ENCODE results near the gene NME2. TPM values are rescaled to one million over a fixed set of nuclear protein-coding genes. Genes with fewer than 3 reads are reported as not detected.

NME2 gene
- total RNA-seq, 1 experiment from 2014 or later: 1,558 TPM

GRCh38 chr17:51217946-51218345 lies 51.7 kb downstream of the NME2 start:
- H3K9me2 ChIP-seq (replicated peaks; ENCODE audit: low read length): no peaks in the 10 kb centered on the region
- H3K9ac ChIP-seq (ENCODE audit: low read length): no peak overlapping the region
- H3K4me1 ChIP-seq (ENCODE audit: insufficient read depth, low read length): no peaks in the 10 kb centered on the region
- ChIA-PET CTCF (no interaction called here), POLR2A (ENCODE audit: unreplicated experiment) (no interaction called here)
- TF ChIP-seq EZH2phosphoT487 (IDR thresholded peaks at IDR 0.05; ENCODE audit: borderline replicate concordance, low read length) (no peak), EZH2 (IDR thresholded peaks at IDR 0.05; ENCODE audit: low read length, unreplicated experiment) (no peak)
- TF ChIP-seq, protein P1, sequence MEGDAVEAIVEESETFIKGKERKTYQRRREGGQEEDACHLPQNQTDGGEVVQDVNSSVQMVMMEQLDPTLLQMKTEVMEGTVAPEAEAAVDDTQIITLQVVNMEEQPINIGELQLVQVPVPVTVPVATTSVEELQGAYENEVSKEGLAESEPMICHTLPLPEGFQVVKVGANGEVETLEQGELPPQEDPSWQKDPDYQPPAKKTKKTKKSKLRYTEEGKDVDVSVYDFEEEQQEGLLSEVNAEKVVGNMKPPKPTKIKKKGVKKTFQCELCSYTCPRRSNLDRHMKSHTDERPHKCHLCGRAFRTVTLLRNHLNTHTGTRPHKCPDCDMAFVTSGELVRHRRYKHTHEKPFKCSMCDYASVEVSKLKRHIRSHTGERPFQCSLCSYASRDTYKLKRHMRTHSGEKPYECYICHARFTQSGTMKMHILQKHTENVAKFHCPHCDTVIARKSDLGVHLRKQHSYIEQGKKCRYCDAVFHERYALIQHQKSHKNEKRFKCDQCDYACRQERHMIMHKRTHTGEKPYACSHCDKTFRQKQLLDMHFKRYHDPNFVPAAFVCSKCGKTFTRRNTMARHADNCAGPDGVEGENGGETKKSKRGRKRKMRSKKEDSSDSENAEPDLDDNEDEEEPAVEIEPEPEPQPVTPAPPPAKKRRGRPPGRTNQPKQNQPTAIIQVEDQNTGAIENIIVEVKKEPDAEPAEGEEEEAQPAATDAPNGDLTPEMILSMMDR (conservative IDR thresholded peaks at IDR 0.05; ENCODE audit: low read depth, low read length): no peak
- peaks cover 39% of the 10 kb centered on the region; the same call in 1 of the 2 replicates for H3K36me3 ChIP-seq (ENCODE audit: low read depth, low read length)
- no peak overlapping the region for H3K27ac ChIP-seq (ENCODE audit: low read length)
- no peak overlapping the region for H3K4me3 ChIP-seq (ENCODE audit: low read length)
- ATAC-seq: no peak
- DNase-seq: no peak
- H3K27me3 ChIP-seq (ENCODE audit: low read length): no peaks in the 10 kb centered on the region
- BruUV-seq (replicated peaks): no TSS peak
- H3K79me2 ChIP-seq (ENCODE audit: low read length): no peaks in the 10 kb centered on the region
- no peaks in the 10 kb centered on the region for H3F3A ChIP-seq (ENCODE audit: low read length, unreplicated experiment)
- H4K20me1 ChIP-seq (ENCODE audit: low read length): no peaks in the 10 kb centered on the region
- no peak overlapping the region for H3K4me2 ChIP-seq (ENCODE audit: low read length)
- intact Hi-C loops (cut with micrococcal nuclease): no loop called here
- H3K9me3 ChIP-seq (ENCODE audit: low read length): no peaks in the 10 kb centered on the region
- H2AFZ ChIP-seq (ENCODE audit: low read length): no peak overlapping the region

- Histone ChIP-seq H3K36me3 (ENCODE audit: low read depth, low read length) (peaks cover 39% of the 10 kb centered on the region; the same call in 1 of the 2 replicates), H4K20me1 (ENCODE audit: low read length) (no peaks in the 10 kb centered on the region), H3K4me1 (ENCODE audit: insufficient read depth, low read length) (no peaks in the 10 kb centered on the region), H3K4me2 (ENCODE audit: low read length) (no peak overlapping the region), H2AFZ (ENCODE audit: low read length) (no peak overlapping the region), H3K27me3 (ENCODE audit: low read length) (no peaks in the 10 kb centered on the region), H3K79me2 (ENCODE audit: low read length) (0 out of 2 replicates have a peak, but pooled peaks cover 3% of the 10 kb centered on the region), H3K4me3 (ENCODE audit: low read length) (no peak overlapping the region), H3F3A (ENCODE audit: low read length, unreplicated experiment) (no peaks in the 10 kb centered on the region), H3K9me3 (ENCODE audit: low read length) (no peaks in the 10 kb centered on the region), H3K27ac (ENCODE audit: low read length) (no peak overlapping the region), H3K9me2 (replicated peaks; ENCODE audit: low read length) (no peaks in the 10 kb centered on the region), H3K9ac (ENCODE audit: low read length) (no peak overlapping the region)
- intact Hi-C loops (cut with micrococcal nuclease): no loop called here
- DNase-seq (no peak), ATAC-seq (no peak)
- no TSS peak for BruUV-seq (replicated peaks)
- POLR2A ChIA-PET (ENCODE audit: unreplicated experiment): no interaction called here
- CTCF ChIA-PET: no interaction called here
- no peak for TF ChIP-seq EZH2phosphoT487 (IDR thresholded peaks at IDR 0.05; ENCODE audit: borderline replicate concordance, low read length)
- TF ChIP-seq EZH2 (IDR thresholded peaks at IDR 0.05; ENCODE audit: low read length, unreplicated experiment): no peak
- TF ChIP-seq, protein P1 (conservative IDR thresholded peaks at IDR 0.05; ENCODE audit: low read depth, low read length): no peak
These were observed 55.1 kb downstream of the NME2 start for GRCh38 chr17:51221322-51221721.

Other genes starting within 250 kb of the NME2 start
- 90.5 and 98.1 TPM in 2 replicates for gene SPAG9, start 45.5 kb upstream of the NME2 start, total RNA-seq (2014; rRNA removed)
- gene NME1, start 12.9 kb upstream of the NME2 start, total RNA-seq (2014; rRNA removed): 538 and 592 TPM in 2 replicates
- gene MBTD1, start 93.6 kb downstream of the NME2 start, total RNA-seq (2014; rRNA removed): 10.3 and 13.8 TPM in 2 replicates
- gene UTP18, start 94.1 kb downstream of the NME2 start, total RNA-seq (2014; rRNA removed): 64.2 and 97.6 TPM in 2 replicates

Data from PC-3 (cell line).